ENCODE measurements around the gene MANBA.

DNA sequence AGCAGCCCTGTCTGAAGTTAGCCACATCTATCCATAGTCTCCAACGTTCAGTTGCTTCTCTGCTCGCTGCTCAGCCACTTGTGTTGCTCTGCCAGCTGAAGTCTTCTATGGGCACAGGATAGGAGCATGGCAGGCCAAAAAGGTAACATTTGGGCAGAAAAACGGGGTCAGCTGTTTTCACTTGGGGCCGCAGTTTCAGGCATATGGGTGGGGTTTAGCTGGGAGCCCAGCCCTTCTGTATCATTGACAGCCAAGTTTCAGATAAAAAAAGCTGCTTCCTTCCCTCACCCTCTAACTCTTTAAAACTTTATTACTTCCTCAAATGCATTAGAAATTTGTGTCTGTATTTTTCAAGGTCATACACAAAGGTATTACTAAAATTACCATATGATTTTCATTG is 18.4 kb upstream of the MANBA start:
- no peak for TF ChIP-seq ZNF274 (IDR thresholded peaks at IDR 0.05; ENCODE audit: low read depth, low read length)
- no peak for TF ChIP-seq SUZ12 (IDR thresholded peaks at IDR 0.05; ENCODE audit: extremely low read depth, insufficient read depth, insufficient read length)

All from NT2/D1 (cell line).